GM12878 (cell line): Measurements from ENCODE around the gene MYNN. TPM values are rescaled to one million over a fixed set of nuclear protein-coding genes. Genes with fewer than 3 reads are reported as not detected.

ENCODE experiments used
- ATAC-seq: fragments of 200-7000 bp; cut with Tn5 transposase; 3 replicates; pipeline ENCODE4 v1.9.1; 2020; ENCODE audit warnings: mild to moderate bottlenecking, moderate library complexity
- BruUV-seq: library from RNA; stranded (reverse); fragments of 400-500 nt; replicated peaks from 2 replicates; lab custom pipeline; 2021; lab: Mats Ljungman, UMichigan
- CTCF ChIA-PET: fragments of 300-600 bp; sonication (Branson Sonifier 250); formaldehyde crosslinking; extraction: SDS; loops from one replicate; lab custom pipeline; 2021; ENCODE audit warnings: inconsistent platforms; lab: Yijun Ruan, JAX
- POLR2A ChIA-PET: fragments of 350-600 bp; formaldehyde crosslinking; extraction: SDS; loops from one replicate; lab custom pipeline; 2021; ENCODE audit warnings: inconsistent platforms; lab: Charles Lee
- RAD21 ChIA-PET: fragments of 300-600 bp; sonication (Branson Sonifier 250); formaldehyde crosslinking; loops from one replicate; lab custom pipeline; 2023; ENCODE audit warnings: antibody characterized with exemption; ENCODE audit not compliant: unreplicated experiment; lab: Charles Lee
- SMC1A ChIA-PET: fragments of 300-600 bp; sonication (Branson Sonifier 250); formaldehyde crosslinking; loops from one replicate; lab custom pipeline; 2023; ENCODE audit not compliant: unreplicated experiment, uncharacterized antibody; lab: Charles Lee
- DNase-seq: peaks from one replicate; pipeline ENCODE4 v3.0.0-alpha.2; 2011; ENCODE audit warnings: low read depth, low spot score
- FAIRE-seq: peaks from 3 replicates; lab custom pipeline; 2011; peaks lifted over from hg19 to GRCh38; lab: Jason Lieb, UNC
- H2AFZ ChIP-seq: 2 replicates; pipeline ENCODE4 v1.6.0; 2011; ENCODE audit warnings: low read depth, low read length, control low read depth; ENCODE audit not compliant: control insufficient read depth
- H3K27ac ChIP-seq: 2 replicates; pipeline ENCODE4 v1.5.1; 2011; ENCODE audit warnings: control low read depth; ENCODE audit not compliant: control insufficient read depth, insufficient read depth
- H3K27me3 ChIP-seq, 2 experiments: replicated peaks in 1 of 2; 2 replicates each; pipeline versions ENCODE4 v1.6.0 to v1.6.1; 2011; ENCODE audit warnings: low read length in 1 of 2; ENCODE audit not compliant: control insufficient read depth in 2 of 2, insufficient read depth in 2 of 2
- H3K36me3 ChIP-seq, 2 experiments: 2 replicates each; pipeline ENCODE4 v1.5.1; 2011; ENCODE audit warnings: low read length in 1 of 2; ENCODE audit not compliant: control insufficient read depth in 2 of 2, insufficient read depth in 2 of 2
- H3K4me1 ChIP-seq: 2 replicates; pipeline ENCODE4 v1.6.1; 2011; ENCODE audit warnings: mild to moderate bottlenecking, low read length, moderate library complexity, mixed read lengths; ENCODE audit not compliant: control insufficient read depth, insufficient read depth
- H3K4me2 ChIP-seq: 2 replicates; pipeline ENCODE4 v1.6.0; 2011; ENCODE audit warnings: control low read depth; ENCODE audit not compliant: control insufficient read depth, insufficient read depth
- H3K4me3 ChIP-seq: fragments of 200-600 bp; sonication (generic); 2 replicates; pipeline ENCODE4 v1.5.1; 2016
- H3K79me2 ChIP-seq: 2 replicates; pipeline ENCODE4 v1.6.0; 2011; ENCODE audit warnings: low read length; ENCODE audit not compliant: control insufficient read depth, insufficient read depth
- H3K9ac ChIP-seq: 2 replicates; pipeline ENCODE4 v1.8.0; 2011; ENCODE audit warnings: low read length, control low read depth, mixed read lengths; ENCODE audit not compliant: control insufficient read depth, insufficient read depth
- H3K9me3 ChIP-seq: replicated peaks from 3 replicates; pipeline ENCODE4 v1.5.1; 2011; ENCODE audit warnings: mild to moderate bottlenecking, low read length; ENCODE audit not compliant: control insufficient read depth, insufficient read depth
- H4K20me1 ChIP-seq: 2 replicates; pipeline ENCODE4 v1.6.0; 2011; ENCODE audit not compliant: control insufficient read depth, insufficient read depth
- E2F4 ChIP-seq: IDR thresholded peaks from 2 replicates; pipeline ENCODE4 v1.6.1; 2012; ENCODE audit warnings: low read depth, low read length, improper control_type of control experiment
- EED ChIP-seq: sonication (generic); IDR thresholded peaks from 2 replicates; pipeline ENCODE4 v1.6.1; 2016; ENCODE audit warnings: antibody characterized with exemption, low read depth
- HDGF ChIP-seq: fragments of 450-650 bp; IDR thresholded peaks from 2 replicates; pipeline ENCODE4 v1.6.1; 2016; ENCODE audit warnings: antibody characterized with exemption
- KAT2A ChIP-seq: conservative IDR thresholded peaks from 2 replicates; pipeline ENCODE4 v1.6.1; 2011; ENCODE audit warnings: low read depth, low read length; ENCODE audit not compliant: control insufficient read depth
- MEF2B ChIP-seq: fragments of 450-650 bp; IDR thresholded peaks from 2 replicates; pipeline ENCODE4 v1.6.1; 2018; ENCODE audit warnings: mild to moderate bottlenecking, moderate library complexity; ENCODE audit not compliant: partially characterized antibody, poor library complexity, severe bottlenecking
- NFYA ChIP-seq: IDR thresholded peaks from 2 replicates; pipeline ENCODE4 v1.6.1; 2011; ENCODE audit warnings: low read depth, mild to moderate bottlenecking, low read length, improper control_type of control experiment, borderline replicate concordance
- RELB ChIP-seq: fragments of 450-650 bp; IDR thresholded peaks from 2 replicates; pipeline ENCODE4 v1.6.1; 2017; ENCODE audit warnings: low read depth, mild to moderate bottlenecking, moderate library complexity
- SMAD1 ChIP-seq: fragments of 450-650 bp; IDR thresholded peaks from 2 replicates; pipeline ENCODE4 v1.6.1; 2018; ENCODE audit warnings: mild to moderate bottlenecking, low read depth; ENCODE audit not compliant: partially characterized antibody
- SREBF2 ChIP-seq: IDR thresholded peaks from 2 replicates; pipeline ENCODE4 v1.6.1; 2012; ENCODE audit warnings: mild to moderate bottlenecking, low read length
- YY1 ChIP-seq: IDR thresholded peaks from 2 replicates; pipeline ENCODE4 v1.6.1; 2011; ENCODE audit warnings: low read depth, mild to moderate bottlenecking, low read length
- ZZZ3 ChIP-seq: IDR thresholded peaks from 2 replicates; pipeline ENCODE4 v1.6.1; 2011; ENCODE audit warnings: low read depth; ENCODE audit not compliant: control insufficient read depth, insufficient read length
- WGBS: methylation state at CpG from one replicate; pipeline ENCODE4 v1.1.6; 2016; ENCODE audit warnings: low lambda C conversion rate; ENCODE audit not compliant: insufficient replicate concordance, insufficient coverage; ENCODE audit errors: missing lambda C conversion rate; 5-methylcytosine and 5-hydroxymethylcytosine counted together
- in situ Hi-C: fragments of 300-500 bp; cut with MboI; formaldehyde crosslinking; loops from 9 replicates; pipeline ENCODE4 v1.14.3; 2018; ENCODE audit warnings: mixed read lengths
- intact Hi-C: fragments of 100-400 bp; cut with micrococcal nuclease; formaldehyde crosslinking; loops from one replicate; pipeline ENCODE4 v1.14.2; 2022; ENCODE audit not compliant: unreplicated experiment
- polyA plus RNA-seq, 11 experiments: library from polyadenylated mRNA; depleted of rRNA in 4 of 11; unstranded in 6 of 11; stranded (reverse) in 5 of 11; fragments of >200 nt; fragmentation: Nextera tagmentation in 4 of 11; fragmentation: Illumina TruSeq in 1 of 11; extraction: Ambion mirVana in 4 of 11; extraction: Trizol in 1 of 11; gene quantifications; 1 replicate in 1 of 11; 2 replicates in 10 of 11; pipeline versions ENCODE4 v1.2.1 to v1.2.3, GENCODE V29; 2011 to 2016; ENCODE audit warnings: inconsistent platforms in 2 of 11, missing spikeins in 2 of 11, low read depth in 1 of 11
- total RNA-seq, 4 experiments: library from RNA; depleted of rRNA in 3 of 4; stranded (reverse); fragments of >200 nt in 3 of 4; fragmentation: Illumina TruSeq in 1 of 4; extraction: Trizol in 1 of 4; gene quantifications; 2 replicates each; pipeline versions ENCODE4 v1.2.1 to v1.2.3, GENCODE V29; 2013 to 2021

MYNN gene
- total and polyA plus RNA-seq, 10 of the 15 experiments (the other 5 are each of a cell fraction or from before 2014, with no cell fraction given) = 8.8 to 20.5 (median 15.8) TPM

DNA sequence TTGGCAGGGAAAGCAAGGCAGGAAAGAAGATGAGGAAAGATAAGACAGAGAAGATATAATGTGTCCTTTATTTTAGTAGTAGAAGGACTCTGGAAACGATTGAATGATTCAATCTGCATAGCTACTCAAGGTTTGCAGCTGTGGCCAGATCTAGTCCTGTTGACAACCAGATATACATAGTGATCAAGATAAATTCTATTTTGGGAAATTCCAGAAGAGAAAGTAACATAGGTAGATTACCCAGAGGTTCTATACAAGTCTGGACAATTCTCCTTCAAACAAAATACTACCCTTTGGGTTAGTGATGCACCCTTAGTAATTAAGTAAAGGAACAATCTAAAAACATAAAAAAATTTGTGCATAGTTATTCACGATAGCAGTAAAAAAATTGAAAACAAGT lies 17.7 kb upstream of the MYNN start:
- TF ChIP-seq HDGF (no peak), MEF2B (no peak), SMAD1 (no peak), EED (no peak), RELB (no peak), NFYA (no peak), SREBF2 (no peak), YY1 (no peak), KAT2A (no peak), E2F4 (no peak), ZZZ3 (no peak)
- TF ChIP-seq, all 136 proteins: peak for 0
- no peak overlapping the region for H3K9ac ChIP-seq
- H3K9me3 ChIP-seq = no peaks in the 10 kb centered on the region
- in situ Hi-C loops = no loop called here
- H3K36me3 ChIP-seq = no peaks in the 10 kb centered on the region
- no peak overlapping the region for H2AFZ ChIP-seq
- intact Hi-C loops = no loop called here
- DNase-seq (no peak), ATAC-seq (no peak), FAIRE-seq (no peak)
- ChIA-PET RAD21 (no interaction called here), CTCF (interaction anchor here (0.7 kb wide), 1 partner anchor 37 kb away, joined by 3 read pairs; no protein-coding TSS in a partner anchor), POLR2A (no interaction called here), SMC1A (no interaction called here)
- no peak overlapping the region for H3K4me2 ChIP-seq
- H3K4me1 ChIP-seq = peaks cover 7% of the 10 kb centered on the region; the same call in 1 of the 2 replicates
- H3K27me3 ChIP-seq = 0 out of 4 replicates have a peak, but pooled peaks cover 0 to 2% of the 10 kb centered on the region in 2 experiments
- no peak overlapping the region for H3K27ac ChIP-seq
- H3K79me2 ChIP-seq = no peaks in the 10 kb centered on the region
- 45% methylated on average over 2 of the region's 2 CpGs for WGBS
- no peak overlapping the region for H3K4me3 ChIP-seq
- no TSS peak for BruUV-seq
- H4K20me1 ChIP-seq = no peaks in the 10 kb centered on the region
